SU-DHL-6 (cell line): ENCODE measurements around the gene SIGLEC6.

ENCODE experiments used
- H2AFZ ChIP-seq: fragments of 200-600 bp; sonication (generic); 2 replicates; pipeline ENCODE4 v1.6.1; 2014; ENCODE audit warnings: low read depth, mild to moderate bottlenecking, moderate library complexity, mixed read lengths, antibody characterized with exemption, low read length; ENCODE audit not compliant: severe bottlenecking
- H3F3A ChIP-seq: fragments of 200-600 bp; shearing (Covaris generic); 2 replicates; pipeline ENCODE4 v1.6.0; 2016; ENCODE audit warnings: antibody characterized with exemption, mild to moderate bottlenecking; ENCODE audit not compliant: insufficient read depth
- H3K27ac ChIP-seq: fragments of 200-600 bp; sonication (generic); 2 replicates; pipeline ENCODE4 v1.5.1; 2016; ENCODE audit warnings: low read depth, mild to moderate bottlenecking, low read length, moderate library complexity, mixed read lengths
- H3K27me3 ChIP-seq: fragments of 200-600 bp; sonication (generic), shearing (Covaris generic); 2 replicates; pipeline ENCODE4 v1.6.0; 2014; ENCODE audit warnings: mild to moderate bottlenecking, low read length
- H3K36me3 ChIP-seq: fragments of 200-600 bp; sonication (generic); 2 replicates; pipeline ENCODE4 v1.6.1; 2014; ENCODE audit warnings: mild to moderate bottlenecking, low read length, mixed read lengths
- H3K4me2 ChIP-seq: fragments of 300-600, 200-600 bp; shearing (Covaris generic), sonication (generic); 2 replicates; pipeline ENCODE4 v1.6.0; 2014; ENCODE audit warnings: low read length, low read depth, mild to moderate bottlenecking; ENCODE audit not compliant: poor library complexity, severe bottlenecking
- H3K4me3 ChIP-seq: fragments of 200-600 bp; sonication (generic); 2 replicates; pipeline ENCODE4 v1.5.1; 2014; ENCODE audit warnings: antibody characterized with exemption, low read length, mild to moderate bottlenecking, mixed read lengths; ENCODE audit not compliant: insufficient read depth, poor library complexity, severe bottlenecking
- H3K79me2 ChIP-seq: fragments of 200-600 bp; sonication (generic); 2 replicates; pipeline ENCODE4 v1.6.1; 2014; ENCODE audit warnings: mild to moderate bottlenecking, low read length, moderate library complexity; ENCODE audit not compliant: insufficient read depth
- H3K9ac ChIP-seq: fragments of 200-600 bp; sonication (generic); 2 replicates; pipeline ENCODE4 v1.7.0; 2014; ENCODE audit warnings: mild to moderate bottlenecking, low read length
- H3K9me2 ChIP-seq: fragments of 200-600 bp; sonication (generic); replicated peaks from 2 replicates; pipeline ENCODE4 v1.6.1; 2014; ENCODE audit warnings: low read length; ENCODE audit not compliant: insufficient read depth
- H3K9me3 ChIP-seq: fragments of 200-600 bp; sonication (generic); 2 replicates; pipeline ENCODE4 v1.6.1; 2014; ENCODE audit warnings: low read length, mixed read lengths; ENCODE audit not compliant: insufficient read depth
- H4K20me1 ChIP-seq: fragments of 200-600 bp; sonication (generic); 2 replicates; pipeline ENCODE4 v1.6.1; 2014; ENCODE audit warnings: low read depth, mild to moderate bottlenecking, antibody characterized with exemption, low read length, moderate library complexity, mixed read lengths
- EZH2phosphoT487 ChIP-seq: fragments of 200-600 bp; sonication (generic), shearing (Covaris generic); conservative IDR thresholded peaks from 2 replicates; pipeline ENCODE4 v1.6.1; 2018; ENCODE audit warnings: mild to moderate bottlenecking, antibody characterized with exemption, low read length, moderate library complexity, mixed read lengths
- TF ChIP-seq, protein P1 (sequence below): fragments of 200-600 bp; sonication (generic); IDR thresholded peaks from one replicate; pipeline ENCODE4 v1.5.1; 2017; ENCODE audit warnings: antibody characterized with exemption, mild to moderate bottlenecking, low read length, moderate library complexity; ENCODE audit not compliant: insufficient read depth, poor library complexity, severe bottlenecking

The SIGLEC6 gene

DNA sequence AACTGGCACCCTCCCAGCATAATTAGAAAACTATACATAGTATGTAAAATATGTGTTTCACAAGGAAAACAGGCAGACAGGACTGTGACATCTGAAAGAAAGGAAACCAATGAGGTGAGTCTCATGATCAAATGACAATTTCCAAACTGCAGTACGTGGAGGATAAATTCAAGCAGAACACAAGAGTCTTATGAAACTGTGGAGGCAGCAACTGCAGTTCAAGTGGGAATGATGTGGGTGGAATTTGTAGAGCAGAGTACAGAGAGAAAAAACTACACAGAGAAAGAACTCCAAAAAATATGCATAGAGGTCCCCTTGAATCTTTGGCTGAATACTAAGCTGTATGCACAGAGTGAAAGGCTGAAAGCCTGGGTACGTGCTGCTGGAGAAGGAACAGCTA, 9.7 kb downstream of the SIGLEC6 start:
- Histone ChIP-seq H3K4me3 (no peak overlapping the region), H3K9ac (no peak overlapping the region), H3K27ac (no peak overlapping the region), H2AFZ (no peak overlapping the region), H3F3A (no peaks in the 10 kb centered on the region), H3K79me2 (no peaks in the 10 kb centered on the region), H3K36me3 (no peaks in the 10 kb centered on the region), H4K20me1 (no peaks in the 10 kb centered on the region), H3K4me2 (no peak overlapping the region), H3K9me3 (no peaks in the 10 kb centered on the region), H3K9me2 (no peaks in the 10 kb centered on the region), H3K27me3 (no peaks in the 10 kb centered on the region)
- TF ChIP-seq, protein P1, sequence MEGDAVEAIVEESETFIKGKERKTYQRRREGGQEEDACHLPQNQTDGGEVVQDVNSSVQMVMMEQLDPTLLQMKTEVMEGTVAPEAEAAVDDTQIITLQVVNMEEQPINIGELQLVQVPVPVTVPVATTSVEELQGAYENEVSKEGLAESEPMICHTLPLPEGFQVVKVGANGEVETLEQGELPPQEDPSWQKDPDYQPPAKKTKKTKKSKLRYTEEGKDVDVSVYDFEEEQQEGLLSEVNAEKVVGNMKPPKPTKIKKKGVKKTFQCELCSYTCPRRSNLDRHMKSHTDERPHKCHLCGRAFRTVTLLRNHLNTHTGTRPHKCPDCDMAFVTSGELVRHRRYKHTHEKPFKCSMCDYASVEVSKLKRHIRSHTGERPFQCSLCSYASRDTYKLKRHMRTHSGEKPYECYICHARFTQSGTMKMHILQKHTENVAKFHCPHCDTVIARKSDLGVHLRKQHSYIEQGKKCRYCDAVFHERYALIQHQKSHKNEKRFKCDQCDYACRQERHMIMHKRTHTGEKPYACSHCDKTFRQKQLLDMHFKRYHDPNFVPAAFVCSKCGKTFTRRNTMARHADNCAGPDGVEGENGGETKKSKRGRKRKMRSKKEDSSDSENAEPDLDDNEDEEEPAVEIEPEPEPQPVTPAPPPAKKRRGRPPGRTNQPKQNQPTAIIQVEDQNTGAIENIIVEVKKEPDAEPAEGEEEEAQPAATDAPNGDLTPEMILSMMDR: no peak
- no peak for TF ChIP-seq EZH2phosphoT487

DNA sequence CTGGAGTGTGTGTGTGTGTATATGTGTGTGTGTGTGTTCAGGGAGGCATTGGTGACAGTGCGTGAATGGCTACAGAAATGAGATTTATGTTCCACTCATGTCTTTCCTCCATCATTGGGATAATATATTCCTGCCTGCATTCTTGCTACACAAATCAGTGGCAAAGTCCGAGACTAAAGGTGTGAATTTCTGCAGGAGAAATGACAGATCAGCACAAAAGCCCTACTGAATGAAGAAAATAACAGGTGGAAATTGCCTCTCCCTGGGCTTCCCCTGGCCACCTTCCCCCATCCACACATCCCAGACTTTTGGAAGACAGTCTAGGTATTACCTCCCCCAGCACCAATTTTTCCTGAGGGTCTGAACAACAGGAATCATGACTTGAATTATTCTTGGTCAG, 10.1 kb downstream of the SIGLEC6 start:
- H3K4me2 ChIP-seq: no peak overlapping the region
- TF ChIP-seq EZH2phosphoT487: no peak
- TF ChIP-seq, protein P1: no peak
- no peak overlapping the region for H2AFZ ChIP-seq
- H3K79me2 ChIP-seq: no peaks in the 10 kb centered on the region
- no peaks in the 10 kb centered on the region for H3K36me3 ChIP-seq
- H3K9ac ChIP-seq: no peak overlapping the region
- no peaks in the 10 kb centered on the region for H3K27me3 ChIP-seq
- no peaks in the 10 kb centered on the region for H3F3A ChIP-seq
- no peak overlapping the region for H3K4me3 ChIP-seq
- H3K27ac ChIP-seq: no peak overlapping the region
- no peaks in the 10 kb centered on the region for H4K20me1 ChIP-seq
- no peaks in the 10 kb centered on the region for H3K9me3 ChIP-seq
- H3K9me2 ChIP-seq: no peaks in the 10 kb centered on the region

DNA sequence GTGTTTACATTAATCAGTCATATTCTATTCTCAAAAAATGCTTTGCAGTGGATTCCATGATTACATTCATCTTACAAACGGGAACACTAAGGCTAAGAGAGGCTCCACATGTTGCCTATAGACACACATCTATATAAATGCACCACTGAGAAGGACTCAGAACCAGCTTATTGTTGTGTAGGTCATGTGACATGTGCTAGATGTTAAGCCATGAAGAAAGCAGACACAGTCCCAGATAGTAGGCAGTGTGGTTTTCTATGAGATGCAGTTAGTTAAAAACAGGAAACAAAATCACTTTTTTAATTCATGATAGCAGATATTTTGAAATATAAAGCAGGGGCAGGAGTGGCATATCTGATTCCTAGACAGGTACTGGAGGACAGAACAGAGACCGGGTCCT, 10.7 kb downstream of the SIGLEC6 start:
- TF ChIP-seq, protein P1: no peak
- TF ChIP-seq EZH2phosphoT487: no peak
- H4K20me1 ChIP-seq: no peaks in the 10 kb centered on the region
- no peak overlapping the region for H3K4me3 ChIP-seq
- H3K4me2 ChIP-seq: no peak overlapping the region
- H3K9ac ChIP-seq: no peak overlapping the region
- no peaks in the 10 kb centered on the region for H3K79me2 ChIP-seq
- H2AFZ ChIP-seq: no peak overlapping the region
- no peaks in the 10 kb centered on the region for H3F3A ChIP-seq
- no peaks in the 10 kb centered on the region for H3K36me3 ChIP-seq
- no peak overlapping the region for H3K27ac ChIP-seq
- no peaks in the 10 kb centered on the region for H3K9me2 ChIP-seq
- H3K27me3 ChIP-seq: no peaks in the 10 kb centered on the region
- H3K9me3 ChIP-seq: no peaks in the 10 kb centered on the region
